Stimulated activated CD8-positive, alpha-beta memory T cell treated with anti-CD3 and anti-CD28 coated beads, Interleukin-4, amount 100 ng/mL, for 24 hours (primary cell): ENCODE data around the gene RAD51B.

Experiments
- DNase-seq: peaks from one replicate; pipeline ENCODE4 v3.0.0-alpha.2; 2020; ENCODE audit warnings: low read depth

The RAD51B gene

DNA sequence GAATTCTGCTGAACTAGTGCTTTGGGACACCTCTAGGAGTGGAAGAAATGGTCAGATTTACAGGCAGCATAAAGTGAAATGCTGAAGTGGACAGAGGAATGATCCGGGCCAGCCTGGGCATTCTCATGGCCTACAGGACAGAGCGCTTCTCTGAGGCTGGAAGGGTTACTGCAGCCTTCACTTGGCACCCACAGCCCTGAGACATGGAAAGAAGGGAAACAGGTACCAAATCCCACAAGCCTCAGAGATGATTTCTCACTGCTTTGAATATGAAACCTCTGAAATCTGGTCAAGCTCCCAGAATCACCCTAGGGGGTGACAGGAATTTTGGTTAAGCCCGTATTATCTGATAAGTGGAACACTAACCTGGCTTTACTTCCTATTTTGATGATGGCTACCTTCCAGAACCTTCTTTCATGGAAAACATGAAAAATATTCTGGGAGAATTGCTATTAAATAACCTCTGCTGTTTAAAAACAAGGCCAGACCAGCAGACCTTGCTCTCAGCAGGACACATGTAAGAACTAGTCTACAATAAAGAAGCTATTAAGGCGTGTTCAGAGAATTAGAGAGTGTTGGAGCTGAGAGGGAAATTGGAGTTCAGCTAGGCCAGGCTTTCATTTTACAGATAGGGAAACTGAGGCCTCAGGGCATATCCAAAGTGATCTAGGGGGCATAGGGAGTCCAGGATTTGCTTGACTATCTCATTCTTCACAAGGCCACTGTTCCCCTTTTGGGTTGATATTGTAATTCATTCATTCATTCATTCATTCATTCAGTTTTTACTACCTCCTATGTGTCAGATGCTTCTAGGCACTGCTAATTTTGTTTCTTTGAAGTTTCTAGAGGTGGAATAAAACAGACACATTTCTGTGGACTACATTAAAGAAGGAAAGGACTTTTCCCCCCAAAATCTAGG lies 691.8 kb downstream of the RAD51B start:
- DNase-seq: no peak

DNA sequence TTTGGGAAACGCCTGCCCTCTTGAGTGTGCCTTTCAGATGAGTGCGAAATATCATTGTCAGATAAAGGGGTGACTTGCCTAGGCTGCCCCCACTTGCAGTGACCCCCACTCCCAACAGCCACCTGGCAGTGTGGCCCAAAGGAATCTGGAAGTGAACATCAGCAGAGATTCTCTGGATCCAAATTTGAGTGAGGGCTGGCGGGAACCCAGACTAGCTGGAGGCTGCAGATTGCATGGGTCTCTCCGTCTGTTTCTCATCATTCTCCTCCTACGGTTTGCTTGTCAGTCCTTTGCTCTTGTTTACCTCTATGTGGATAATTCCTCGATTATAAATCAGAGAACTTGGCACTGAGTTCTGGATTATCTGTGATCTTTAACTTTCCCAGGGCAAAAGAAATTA lies 692.5 kb downstream of the RAD51B start:
- no peak for DNase-seq

DNA sequence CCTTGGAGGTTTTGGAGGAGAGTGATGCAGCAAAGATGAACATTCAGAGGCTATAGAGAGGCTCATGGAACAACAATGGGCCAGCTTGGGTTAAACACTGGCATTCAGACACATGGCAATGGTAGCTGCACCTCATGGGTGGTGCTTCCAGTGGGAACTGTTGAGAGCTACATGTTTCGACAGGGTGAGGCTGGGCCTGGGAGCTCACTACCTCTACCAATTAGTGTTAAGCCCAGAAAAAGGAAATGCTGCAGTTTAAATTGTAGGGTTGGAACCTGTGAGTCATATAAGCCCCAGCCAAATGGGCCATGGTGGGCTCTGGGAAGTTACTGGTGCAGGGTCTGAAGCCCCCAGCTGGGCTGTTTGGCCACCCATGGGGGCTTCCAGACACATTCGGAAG lies 693.6 kb downstream of the RAD51B start:
- no peak for DNase-seq

DNA sequence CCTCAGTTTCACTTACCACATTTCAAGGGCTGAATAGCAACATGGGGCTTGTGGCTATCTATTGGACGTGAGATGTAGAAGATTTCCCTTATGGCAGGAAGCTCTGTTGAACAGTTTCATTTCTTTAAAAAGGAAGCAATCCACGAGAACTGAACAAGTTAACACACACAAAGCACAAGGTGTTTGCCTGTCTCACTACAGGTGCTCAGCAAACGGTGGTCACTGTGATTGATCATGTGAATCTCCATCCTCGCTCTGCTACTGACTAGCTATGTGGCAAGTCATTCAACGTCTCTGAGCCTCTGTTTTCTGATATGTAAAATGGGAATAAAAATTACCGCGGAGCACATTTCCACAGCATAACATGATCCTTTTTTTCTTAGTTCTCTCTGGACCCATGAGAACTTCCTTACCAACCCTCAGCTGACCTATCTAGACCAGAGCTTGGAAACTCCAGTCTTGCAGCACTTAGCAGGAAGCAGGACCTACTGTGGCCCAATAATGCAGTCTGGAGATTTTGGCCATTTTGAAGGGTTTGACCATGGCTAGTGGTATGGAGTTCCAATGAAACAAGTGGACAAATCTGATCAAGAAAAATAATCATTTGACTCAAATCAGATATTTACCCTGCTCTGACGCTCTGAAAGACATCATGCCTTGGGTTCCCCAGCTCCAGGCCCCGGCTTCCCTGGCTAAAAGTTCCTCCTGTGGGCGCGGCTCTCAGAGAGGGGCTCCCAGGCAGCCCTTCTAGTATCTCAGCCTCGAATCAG lies 694.4 kb downstream of the RAD51B start:
- DNase-seq: no peak

GRCh38 chr14:68514608-68515194 lies 695.1 kb downstream of the RAD51B start:
- DNase-seq: no peak

DNA sequence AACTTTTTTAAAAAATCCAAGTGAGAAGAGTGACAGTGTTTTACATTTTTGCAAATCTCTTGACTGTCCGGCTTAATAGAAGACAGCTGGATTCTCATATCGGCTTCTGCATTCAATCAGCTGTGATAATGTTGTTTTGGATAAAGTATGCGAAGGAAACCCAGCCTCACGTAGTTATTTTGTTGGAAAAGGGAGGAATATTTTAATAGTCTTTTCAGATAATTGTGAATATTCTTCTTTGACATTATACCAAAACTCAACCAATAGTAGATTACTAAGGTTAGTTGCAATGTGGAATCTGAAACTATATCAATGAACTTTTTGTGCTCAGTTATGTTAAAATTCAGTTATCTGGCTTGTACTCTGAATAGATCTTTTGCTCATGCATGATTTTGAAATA lies 696.8 kb downstream of the RAD51B start:
- DNase-seq: no peak

DNA sequence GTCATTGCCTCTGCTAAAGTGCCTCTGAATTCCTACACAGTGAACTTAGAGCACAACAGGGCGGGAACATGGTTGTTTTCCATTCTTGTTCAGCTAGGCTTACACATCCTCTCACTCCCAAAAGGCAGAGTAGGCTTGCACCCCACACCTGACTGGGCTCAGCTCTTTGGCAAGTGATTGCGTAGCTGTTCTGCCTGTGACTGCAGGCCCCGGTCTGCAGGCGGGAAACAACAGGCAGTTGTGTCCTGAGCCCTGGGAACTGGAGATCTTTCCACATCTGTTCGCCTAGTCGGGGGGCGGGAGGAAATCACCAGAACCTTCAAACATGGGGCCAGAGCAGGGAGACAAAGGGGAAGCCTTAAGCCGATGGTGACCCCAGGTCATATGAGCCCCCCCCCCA lies 698.6 kb downstream of the RAD51B start:
- no peak for DNase-seq

DNA sequence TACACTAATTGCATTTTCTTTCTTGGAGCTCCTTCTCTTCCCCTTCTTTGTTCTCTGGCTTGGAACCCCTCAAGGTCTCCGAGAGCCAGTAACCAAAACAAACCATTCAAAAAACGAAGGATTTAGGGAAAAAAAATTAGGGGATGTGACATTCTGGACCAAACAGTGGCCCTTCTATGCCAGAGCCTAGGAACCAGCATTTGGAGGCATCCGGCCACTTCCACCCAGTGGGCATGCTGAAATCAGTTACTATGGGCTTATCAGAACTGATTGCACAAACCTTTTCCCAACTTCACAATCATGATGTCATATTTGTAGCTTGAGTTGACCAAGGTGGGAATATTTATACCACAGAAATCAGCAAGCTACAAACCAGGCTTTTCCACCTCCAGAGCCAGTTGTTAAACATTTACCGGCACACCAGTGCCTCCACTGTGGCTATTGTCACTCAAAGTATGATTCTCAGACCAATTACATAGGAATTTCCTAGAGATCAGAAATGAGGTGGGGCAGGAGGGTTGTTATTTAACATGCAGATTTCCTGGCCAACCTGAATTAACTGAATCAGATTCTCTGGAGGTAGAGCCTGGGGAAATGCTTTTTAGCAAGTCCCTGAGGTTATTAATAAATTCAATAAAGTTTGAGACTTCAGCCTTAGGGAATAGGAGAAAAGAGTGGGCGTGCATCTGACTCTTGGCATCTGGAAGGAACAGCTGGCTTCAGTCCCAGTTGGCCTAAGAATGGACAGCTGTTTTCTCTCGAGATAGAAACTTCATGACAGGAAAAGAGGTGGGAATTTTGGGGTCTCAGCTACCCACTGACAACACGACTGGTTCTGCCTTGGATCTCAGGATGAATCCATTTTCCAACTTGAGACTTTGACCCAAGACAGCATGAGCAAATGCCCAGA lies 699.4 kb downstream of the RAD51B start:
- DNase-seq: no peak

DNA sequence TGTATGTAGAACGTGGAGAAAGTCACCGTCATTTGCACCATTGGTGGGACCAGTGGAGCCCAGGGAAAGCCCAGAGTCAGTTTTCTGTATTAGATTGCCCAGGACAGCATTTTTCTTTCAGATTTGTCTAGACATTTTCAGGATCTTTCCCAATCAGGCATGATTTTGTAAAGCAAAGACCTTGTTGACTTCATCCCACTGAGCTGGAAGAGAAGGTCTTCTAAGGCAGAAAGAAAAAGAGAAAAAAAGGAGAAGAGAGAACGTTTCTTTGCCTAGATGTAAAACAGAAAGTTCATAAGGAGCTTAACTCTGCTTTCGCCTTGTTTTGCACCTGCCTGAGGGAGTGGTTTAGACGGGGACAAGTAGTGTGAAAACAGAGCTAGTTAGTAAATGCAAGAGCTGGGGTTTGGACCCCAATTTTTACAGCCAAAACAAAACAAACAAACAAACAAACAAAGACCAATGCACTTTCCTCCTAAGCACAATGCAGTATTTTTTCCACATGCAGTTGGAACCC lies 700.1 kb downstream of the RAD51B start:
- DNase-seq: no peak

DNA sequence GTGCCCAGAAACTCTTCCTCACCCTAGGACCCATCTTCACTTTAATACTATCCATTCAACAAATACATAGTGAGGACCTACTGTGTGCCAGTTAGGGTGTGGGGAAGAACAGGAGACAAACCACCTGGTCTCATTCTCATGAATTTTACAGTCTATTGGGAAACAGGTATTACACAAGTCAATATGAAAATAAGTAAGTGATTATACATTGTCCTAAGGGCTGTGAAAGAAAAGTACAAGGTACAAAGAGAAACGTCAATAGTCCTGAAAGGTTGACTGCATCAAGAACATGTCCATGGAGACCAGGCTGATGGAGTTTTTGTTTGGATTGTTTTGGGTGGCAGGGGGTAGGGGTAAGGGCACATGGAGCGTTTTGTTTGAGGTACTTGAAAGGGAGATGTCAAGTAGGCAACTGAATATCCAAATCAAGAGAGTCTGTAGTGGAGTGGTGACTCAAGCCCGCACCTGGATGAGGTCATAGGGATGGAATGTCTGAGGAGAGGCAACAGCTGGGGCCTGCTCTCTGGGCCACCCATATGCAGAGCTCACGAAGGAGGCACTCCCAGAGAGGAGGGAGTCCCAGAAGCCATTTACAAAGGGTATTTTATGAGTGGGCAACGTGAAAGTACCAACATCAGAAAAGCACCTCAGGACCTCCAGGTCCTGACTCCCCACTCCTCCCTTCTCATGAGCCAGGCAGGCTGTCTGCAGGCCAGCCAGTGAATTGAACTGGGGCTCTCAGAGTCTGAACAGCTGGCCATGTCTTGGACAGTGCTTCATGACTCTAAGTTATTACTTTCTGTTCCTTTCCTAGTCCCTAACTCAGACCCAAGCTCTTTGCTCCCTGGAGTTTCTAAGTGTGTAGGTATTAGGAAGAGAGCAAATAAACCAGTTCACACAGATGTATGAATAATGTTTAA lies 701.3 kb downstream of the RAD51B start:
- DNase-seq: no peak

- no peak for DNase-seq
Measured at GRCh38 chr14:68521557-68521901, 702.0 kb downstream of the RAD51B start.

DNA sequence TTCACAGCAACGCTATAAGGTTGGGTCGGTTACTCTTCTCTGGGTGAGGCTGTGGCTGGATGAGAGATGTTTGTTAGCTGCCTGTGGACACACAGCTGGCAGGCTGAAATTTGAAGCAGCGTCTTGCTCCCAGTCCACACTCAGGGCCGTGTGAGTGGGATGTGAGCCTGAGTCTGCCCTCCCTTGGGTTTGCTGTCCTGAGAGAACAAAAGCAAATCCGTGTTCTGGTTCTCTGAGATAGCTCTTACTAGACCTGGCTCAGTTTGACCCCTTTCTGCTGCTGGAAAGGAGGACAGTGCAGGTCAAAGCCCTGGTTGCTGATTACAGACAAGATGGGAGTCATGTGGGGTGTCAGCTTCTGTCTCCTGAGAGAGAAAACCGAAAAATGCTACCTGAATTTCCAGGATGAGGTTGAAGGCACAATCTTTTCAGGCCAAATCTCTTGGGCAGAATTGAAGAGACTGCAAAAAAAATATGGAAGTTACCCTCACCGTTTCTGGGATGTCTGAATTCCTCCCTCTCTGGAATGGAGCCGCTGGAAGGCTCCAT lies 702.5 kb downstream of the RAD51B start:
- no peak for DNase-seq

DNA sequence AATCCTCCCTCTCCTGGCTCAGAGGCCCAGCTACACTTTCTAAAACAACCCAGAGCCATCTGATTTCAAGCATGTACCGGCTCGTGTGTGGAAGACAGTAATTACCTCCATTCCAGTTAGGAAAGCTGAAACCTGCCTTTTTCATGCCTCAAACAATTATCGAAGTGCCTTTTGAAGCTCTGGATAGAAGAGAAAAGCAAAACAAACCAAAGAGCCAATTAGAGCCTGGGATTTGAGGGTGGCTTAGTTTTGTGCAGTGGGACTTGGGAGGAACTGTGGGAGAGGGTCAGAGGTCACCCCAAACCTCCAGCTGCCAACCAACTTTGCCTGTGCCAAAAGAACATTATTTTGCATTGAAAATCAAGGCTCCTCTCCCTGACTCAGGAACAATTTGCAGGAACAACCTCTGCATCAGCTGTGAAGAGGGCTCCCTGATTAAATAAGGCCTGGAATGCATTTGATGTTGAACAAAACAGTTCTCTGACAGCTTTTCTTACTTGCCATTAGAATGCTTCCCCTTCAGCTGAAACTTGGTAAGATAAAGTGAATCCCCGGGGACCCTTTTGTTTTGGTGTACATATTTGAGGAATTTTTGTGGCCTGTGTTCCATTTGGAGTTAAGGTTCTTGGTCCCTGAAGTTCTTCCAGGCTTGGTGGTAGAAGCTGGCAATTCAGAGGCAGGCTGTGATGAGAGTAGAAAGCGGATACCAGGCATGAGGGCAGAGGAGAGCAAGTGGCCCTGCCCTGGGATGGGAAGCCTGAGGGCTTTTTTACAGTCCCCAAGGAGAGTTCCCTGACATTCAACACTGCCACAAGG lies 703.1 kb downstream of the RAD51B start:
- DNase-seq: no peak

DNA sequence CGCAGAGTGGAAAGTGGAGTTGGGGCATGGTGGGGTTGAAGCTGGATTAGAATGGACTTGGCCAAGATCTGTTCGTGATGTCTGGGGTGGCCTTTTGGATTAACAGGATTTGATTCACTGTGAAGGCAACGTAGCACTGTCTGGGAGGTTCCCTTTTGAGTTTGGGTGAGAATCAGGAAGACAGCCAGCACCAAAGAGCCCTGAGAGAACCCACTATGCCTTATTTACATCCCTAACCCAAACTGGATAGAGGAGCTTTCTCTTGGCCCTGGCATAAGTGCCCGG lies 703.7 kb downstream of the RAD51B start:
- no peak for DNase-seq

DNA sequence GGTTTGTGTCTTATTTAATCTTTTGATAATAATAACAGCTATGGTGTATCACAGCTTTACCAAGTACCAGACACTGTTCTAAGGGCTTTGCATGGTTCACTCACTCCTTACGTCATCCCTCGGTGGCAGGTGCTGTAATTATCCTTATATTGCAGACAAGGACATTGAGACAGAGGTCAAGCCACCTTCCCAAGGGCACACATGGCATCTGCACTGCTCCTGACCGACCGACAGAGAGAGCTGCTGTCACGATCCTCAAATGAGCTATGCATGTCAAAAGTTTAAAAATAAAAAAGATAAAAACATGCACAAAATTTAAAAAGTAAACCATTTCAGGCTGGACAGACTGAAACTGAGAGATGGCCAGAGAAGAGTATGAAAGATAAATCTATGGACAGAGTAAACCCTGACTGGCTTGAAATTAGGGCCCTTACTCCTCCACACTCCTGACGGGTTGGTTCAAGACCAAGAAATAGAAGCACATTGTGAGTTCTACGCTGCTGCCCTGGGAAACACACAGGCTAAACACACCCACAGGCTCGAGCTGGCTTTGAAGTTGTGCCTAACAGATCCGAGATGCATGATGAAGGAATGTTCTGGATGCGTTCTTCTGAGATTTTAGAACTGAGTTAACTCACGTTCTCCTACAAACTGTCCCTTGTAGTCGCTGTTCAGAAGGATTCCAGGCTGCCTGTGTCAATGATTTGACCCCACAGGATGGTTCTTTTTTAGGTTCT lies 704.6 kb downstream of the RAD51B start:
- DNase-seq: no peak

DNA sequence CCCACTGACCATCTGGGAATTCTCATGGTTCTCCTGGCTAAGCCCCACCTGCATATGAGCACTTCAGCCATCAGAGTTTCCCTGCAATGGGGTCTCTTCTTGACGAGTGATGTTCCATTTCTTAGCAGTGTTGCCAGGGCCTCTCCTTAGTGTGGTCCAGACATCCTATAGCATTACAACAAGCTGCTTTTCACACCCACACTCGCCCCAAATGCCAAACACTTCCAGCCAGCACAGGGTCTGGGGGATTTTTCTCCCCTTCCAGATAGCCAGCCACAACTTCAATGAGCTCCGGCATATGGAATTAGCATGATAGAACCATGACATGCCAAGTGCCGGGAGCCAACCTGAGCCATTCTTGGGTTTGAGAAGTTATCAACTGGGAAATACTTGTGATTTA lies 705.9 kb downstream of the RAD51B start:
- DNase-seq: no peak

DNA sequence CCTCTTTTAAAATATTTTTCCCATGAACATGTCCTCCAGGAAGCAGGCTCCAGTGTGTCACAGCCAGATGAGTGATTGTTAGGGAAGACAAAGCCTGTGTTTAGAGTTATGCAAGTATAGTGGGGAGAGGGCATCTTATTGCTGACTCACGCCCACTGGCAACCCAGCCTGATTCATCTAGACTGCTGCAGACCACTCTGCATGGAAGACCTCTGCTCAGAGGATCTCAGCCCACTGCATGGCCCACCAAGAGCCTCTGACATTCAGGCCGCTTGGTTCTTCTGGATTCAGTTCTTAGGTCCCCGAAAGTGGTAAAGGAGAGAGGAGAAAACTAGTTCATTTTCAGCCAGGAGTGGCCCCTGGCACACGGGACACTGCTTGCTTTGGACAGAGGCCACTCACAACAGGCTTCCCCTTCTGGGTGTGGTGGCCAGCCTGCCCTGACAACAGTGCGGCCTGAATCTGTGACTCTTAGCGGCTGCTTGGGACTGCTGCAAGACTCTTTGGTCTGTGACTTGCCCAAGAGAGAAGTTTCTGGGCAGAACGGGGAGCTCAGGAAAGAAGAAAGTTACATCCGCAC lies 707.0 kb downstream of the RAD51B start:
- DNase-seq: no peak

GRCh38 chr14:68527329-68527851 lies 707.8 kb downstream of the RAD51B start:
- DNase-seq: no peak
